ENCODE measurements around the gene MEGF11.
"Not testable (repeated sequence)": the region's sequence is repeated elsewhere in the genome, so short reads cannot be mapped to it uniquely, and the experiment has no call there.

Gene MEGF11

GRCh38 chr15:65979837-65980236 lies 273.7 kb downstream of the MEGF11 start:
- H3K9me3 Mint-ChIP-seq, result no peaks in the 10 kb centered on the region
- no peak overlapping the region for H3K27ac Mint-ChIP-seq
- peaks cover 65% of the 10 kb centered on the region for H3K27me3 Mint-ChIP-seq (ENCODE audit: low read depth)
- TF ChIP-seq CTCF (IDR thresholded peaks at IDR 0.05; ENCODE audit: unreplicated experiment in 3 of 3), result no peak
- H3K4me3 Mint-ChIP-seq, result no peak overlapping the region
- peaks cover 9% of the 10 kb centered on the region for H3K4me1 Mint-ChIP-seq
- H3K36me3 Mint-ChIP-seq (ENCODE audit: low read depth), result no peaks in the 10 kb centered on the region

GRCh38 chr15:65979316-65979715 lies 274.2 kb downstream of the MEGF11 start:
- no peak for TF ChIP-seq CTCF (IDR thresholded peaks at IDR 0.05; ENCODE audit: unreplicated experiment in 3 of 3)
- no peaks in the 10 kb centered on the region for H3K36me3 Mint-ChIP-seq (ENCODE audit: low read depth)
- no peaks in the 10 kb centered on the region for H3K9me3 Mint-ChIP-seq
- H3K27ac Mint-ChIP-seq, result no peak overlapping the region
- peaks cover 64% of the 10 kb centered on the region for H3K27me3 Mint-ChIP-seq (ENCODE audit: low read depth)
- H3K4me3 Mint-ChIP-seq, result no peak overlapping the region
- peaks cover 9% of the 10 kb centered on the region for H3K4me1 Mint-ChIP-seq

GRCh38 chr15:65978110-65978509 lies 275.4 kb downstream of the MEGF11 start:
- Mint-ChIP-seq H3K4me3 (no peak overlapping the region), H3K27me3 (ENCODE audit: low read depth) (peaks cover 58% of the 10 kb centered on the region), H3K9me3 (no peaks in the 10 kb centered on the region), H3K27ac (no peak overlapping the region), H3K36me3 (ENCODE audit: low read depth) (no peaks in the 10 kb centered on the region), H3K4me1 (peaks cover 9% of the 10 kb centered on the region)
- no peak for TF ChIP-seq CTCF (IDR thresholded peaks at IDR 0.05; ENCODE audit: unreplicated experiment in 3 of 3)

- not testable (repeated sequence) for H3K36me3 Mint-ChIP-seq (ENCODE audit: low read depth); H3K9me3 Mint-ChIP-seq; H3K4me3 Mint-ChIP-seq; H3K4me1 Mint-ChIP-seq; H3K27ac Mint-ChIP-seq
- H3K27me3 Mint-ChIP-seq (ENCODE audit: low read depth), result peaks cover 55% of the 10 kb centered on the region
These were observed 277.4 kb downstream of the MEGF11 start for GRCh38 chr15:65976196-65976595.

- Mint-ChIP-seq H3K4me3 (no peak overlapping the region), H3K36me3 (ENCODE audit: low read depth) (no peaks in the 10 kb centered on the region), H3K4me1 (no peaks in the 10 kb centered on the region), H3K27ac (no peak overlapping the region), H3K9me3 (peaks cover 3% of the 10 kb centered on the region), H3K27me3 (ENCODE audit: low read depth) (peaks cover 49% of the 10 kb centered on the region)
- no peak for TF ChIP-seq CTCF (IDR thresholded peaks at IDR 0.05; ENCODE audit: unreplicated experiment in 3 of 3)
These were observed 281.9 kb downstream of the MEGF11 start for GRCh38 chr15:65971741-65971995.

GRCh38 chr15:65970937-65971740 lies 282.4 kb downstream of the MEGF11 start:
- H3K27ac Mint-ChIP-seq, result no peak overlapping the region
- no peaks in the 10 kb centered on the region for H3K4me1 Mint-ChIP-seq
- no peaks in the 10 kb centered on the region for H3K36me3 Mint-ChIP-seq (ENCODE audit: low read depth)
- H3K9me3 Mint-ChIP-seq, result peaks cover 3% of the 10 kb centered on the region
- H3K4me3 Mint-ChIP-seq, result no peak overlapping the region
- TF ChIP-seq CTCF (IDR thresholded peaks at IDR 0.05; ENCODE audit: unreplicated experiment in 3 of 3), result no peak
- H3K27me3 Mint-ChIP-seq (ENCODE audit: low read depth), result peaks cover 54% of the 10 kb centered on the region
